Measurements from ENCODE around the gene PRR23E.

PRR23E gene

DNA sequence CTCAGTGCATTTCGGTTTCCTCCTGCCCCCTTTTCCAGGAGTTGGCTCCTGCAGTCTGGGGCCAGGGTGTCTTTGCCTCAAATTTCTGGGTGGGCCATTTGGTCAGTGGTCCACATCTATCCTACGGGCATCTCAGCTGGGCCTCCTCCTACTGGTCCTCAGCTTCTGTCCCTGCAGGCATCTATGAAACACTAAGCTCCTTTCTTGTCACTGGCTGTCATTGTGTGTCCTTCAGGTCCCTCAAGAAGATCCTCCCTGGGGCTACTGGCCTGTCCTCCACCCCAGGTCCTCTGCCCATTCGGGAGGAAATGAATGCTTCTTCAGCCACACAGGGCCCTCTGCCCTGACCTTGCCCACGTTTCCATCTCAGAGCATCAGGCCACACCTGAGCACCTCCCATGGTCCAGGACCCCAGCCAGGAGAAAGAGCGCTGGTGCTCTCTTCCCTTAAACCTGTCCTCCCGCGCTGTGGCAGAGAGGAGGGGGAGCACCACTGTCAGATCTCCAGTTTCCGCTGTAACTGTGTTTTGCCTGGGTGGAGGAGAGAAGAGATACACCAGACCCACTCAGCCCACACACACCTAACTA is 1.8 kb downstream of the PRR23E start (continued):
- TF ChIP-seq, protein P1, sequence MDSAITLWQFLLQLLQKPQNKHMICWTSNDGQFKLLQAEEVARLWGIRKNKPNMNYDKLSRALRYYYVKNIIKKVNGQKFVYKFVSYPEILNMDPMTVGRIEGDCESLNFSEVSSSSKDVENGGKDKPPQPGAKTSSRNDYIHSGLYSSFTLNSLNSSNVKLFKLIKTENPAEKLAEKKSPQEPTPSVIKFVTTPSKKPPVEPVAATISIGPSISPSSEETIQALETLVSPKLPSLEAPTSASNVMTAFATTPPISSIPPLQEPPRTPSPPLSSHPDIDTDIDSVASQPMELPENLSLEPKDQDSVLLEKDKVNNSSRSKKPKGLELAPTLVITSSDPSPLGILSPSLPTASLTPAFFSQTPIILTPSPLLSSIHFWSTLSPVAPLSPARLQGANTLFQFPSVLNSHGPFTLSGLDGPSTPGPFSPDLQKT (IDR thresholded peaks at IDR 0.05; ENCODE audit: borderline replicate concordance, low read depth, low read length): no peak
- TF ChIP-seq ZNF791 (tag by site-specific recombination; IDR thresholded peaks at IDR 0.05): no peak
- no peak for TF ChIP-seq ZNF394 (tag by site-specific recombination; IDR thresholded peaks at IDR 0.05; ENCODE audit: borderline replicate concordance)
- TF ChIP-seq, protein P2, sequence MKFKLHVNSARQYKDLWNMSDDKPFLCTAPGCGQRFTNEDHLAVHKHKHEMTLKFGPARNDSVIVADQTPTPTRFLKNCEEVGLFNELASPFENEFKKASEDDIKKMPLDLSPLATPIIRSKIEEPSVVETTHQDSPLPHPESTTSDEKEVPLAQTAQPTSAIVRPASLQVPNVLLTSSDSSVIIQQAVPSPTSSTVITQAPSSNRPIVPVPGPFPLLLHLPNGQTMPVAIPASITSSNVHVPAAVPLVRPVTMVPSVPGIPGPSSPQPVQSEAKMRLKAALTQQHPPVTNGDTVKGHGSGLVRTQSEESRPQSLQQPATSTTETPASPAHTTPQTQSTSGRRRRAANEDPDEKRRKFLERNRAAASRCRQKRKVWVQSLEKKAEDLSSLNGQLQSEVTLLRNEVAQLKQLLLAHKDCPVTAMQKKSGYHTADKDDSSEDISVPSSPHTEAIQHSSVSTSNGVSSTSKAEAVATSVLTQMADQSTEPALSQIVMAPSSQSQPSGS (tag by site-specific recombination; IDR thresholded peaks at IDR 0.05; ENCODE audit: low read depth): no peak
- no peak for TF ChIP-seq ZNF610 (tag by site-specific recombination; IDR thresholded peaks at IDR 0.05; ENCODE audit: borderline replicate concordance)
- TF ChIP-seq ZFHX2 (tag by site-specific recombination; conservative IDR thresholded peaks at IDR 0.05): no peak

DNA sequence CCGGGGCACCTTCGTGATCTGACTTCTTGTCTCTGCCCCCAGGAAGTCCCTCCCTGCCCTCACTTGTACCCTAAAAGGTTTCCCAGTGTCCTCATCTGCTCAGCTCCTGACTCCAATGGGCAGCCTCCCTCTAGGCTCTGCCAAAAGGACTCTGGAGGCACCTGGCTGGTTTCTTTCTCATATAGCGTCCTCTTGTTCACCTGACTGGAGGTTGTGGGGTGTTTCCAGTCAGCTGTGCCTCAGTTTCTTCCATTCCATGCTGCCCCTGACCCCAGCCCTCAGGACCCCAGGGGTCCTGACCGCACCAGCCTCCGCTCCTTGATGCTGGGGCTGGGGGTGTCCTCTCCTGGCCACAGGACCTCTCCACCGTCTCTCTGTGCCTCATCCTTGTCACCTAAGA is 2.5 kb downstream of the PRR23E start:
- Histone ChIP-seq H3K36me3 (ENCODE audit: control insufficient read depth in 2 of 2, insufficient read depth in 1 of 2, low read length in 2 of 2) (no peaks in the 10 kb centered on the region), H3K4me1 (ENCODE audit: control insufficient read depth, insufficient read depth, low read length) (no peaks in the 10 kb centered on the region), H3K4me3 (ENCODE audit: low read depth, low read length) (no peak overlapping the region), H3K27ac (ENCODE audit: extremely low read depth, low read depth, low read length) (no peak overlapping the region), H3K9me3 (ENCODE audit: control insufficient read depth, insufficient read depth, low read depth, low read length) (no peaks in the 10 kb centered on the region)
- no peak for TF ChIP-seq ZNF248 (tag by site-specific recombination; IDR thresholded peaks at IDR 0.05)
- TF ChIP-seq, protein P3, sequence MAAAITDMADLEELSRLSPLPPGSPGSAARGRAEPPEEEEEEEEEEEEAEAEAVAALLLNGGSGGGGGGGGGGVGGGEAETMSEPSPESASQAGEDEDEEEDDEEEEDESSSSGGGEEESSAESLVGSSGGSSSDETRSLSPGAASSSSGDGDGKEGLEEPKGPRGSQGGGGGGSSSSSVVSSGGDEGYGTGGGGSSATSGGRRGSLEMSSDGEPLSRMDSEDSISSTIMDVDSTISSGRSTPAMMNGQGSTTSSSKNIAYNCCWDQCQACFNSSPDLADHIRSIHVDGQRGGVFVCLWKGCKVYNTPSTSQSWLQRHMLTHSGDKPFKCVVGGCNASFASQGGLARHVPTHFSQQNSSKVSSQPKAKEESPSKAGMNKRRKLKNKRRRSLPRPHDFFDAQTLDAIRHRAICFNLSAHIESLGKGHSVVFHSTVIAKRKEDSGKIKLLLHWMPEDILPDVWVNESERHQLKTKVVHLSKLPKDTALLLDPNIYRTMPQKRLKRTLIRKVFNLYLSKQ (tag by site-specific recombination; IDR thresholded peaks at IDR 0.05; ENCODE audit: borderline replicate concordance): no peak
- TF ChIP-seq GLI4 (tag by site-specific recombination; IDR thresholded peaks at IDR 0.05): no peak
- TF ChIP-seq KLF9 (tag by site-specific recombination; IDR thresholded peaks at IDR 0.05; ENCODE audit: low read depth): no peak
- TF ChIP-seq, protein P4, sequence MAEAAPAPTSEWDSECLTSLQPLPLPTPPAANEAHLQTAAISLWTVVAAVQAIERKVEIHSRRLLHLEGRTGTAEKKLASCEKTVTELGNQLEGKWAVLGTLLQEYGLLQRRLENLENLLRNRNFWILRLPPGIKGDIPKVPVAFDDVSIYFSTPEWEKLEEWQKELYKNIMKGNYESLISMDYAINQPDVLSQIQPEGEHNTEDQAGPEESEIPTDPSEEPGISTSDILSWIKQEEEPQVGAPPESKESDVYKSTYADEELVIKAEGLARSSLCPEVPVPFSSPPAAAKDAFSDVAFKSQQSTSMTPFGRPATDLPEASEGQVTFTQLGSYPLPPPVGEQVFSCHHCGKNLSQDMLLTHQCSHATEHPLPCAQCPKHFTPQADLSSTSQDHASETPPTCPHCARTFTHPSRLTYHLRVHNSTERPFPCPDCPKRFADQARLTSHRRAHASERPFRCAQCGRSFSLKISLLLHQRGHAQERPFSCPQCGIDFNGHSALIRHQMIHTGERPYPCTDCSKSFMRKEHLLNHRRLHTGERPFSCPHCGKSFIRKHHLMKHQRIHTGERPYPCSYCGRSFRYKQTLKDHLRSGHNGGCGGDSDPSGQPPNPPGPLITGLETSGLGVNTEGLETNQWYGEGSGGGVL (tag by site-specific recombination; IDR thresholded peaks at IDR 0.05): no peak
- no peak for TF ChIP-seq ZNF391 (tag by site-specific recombination; IDR thresholded peaks at IDR 0.05; ENCODE audit: borderline replicate concordance, low read depth)
- no peak for TF ChIP-seq BCL11A (tag by site-specific recombination; IDR thresholded peaks at IDR 0.05; ENCODE audit: low read depth)
- TF ChIP-seq ZNF302 (tag by site-specific recombination; IDR thresholded peaks at IDR 0.05; ENCODE audit: low read depth): no peak
- TF ChIP-seq, protein P5, sequence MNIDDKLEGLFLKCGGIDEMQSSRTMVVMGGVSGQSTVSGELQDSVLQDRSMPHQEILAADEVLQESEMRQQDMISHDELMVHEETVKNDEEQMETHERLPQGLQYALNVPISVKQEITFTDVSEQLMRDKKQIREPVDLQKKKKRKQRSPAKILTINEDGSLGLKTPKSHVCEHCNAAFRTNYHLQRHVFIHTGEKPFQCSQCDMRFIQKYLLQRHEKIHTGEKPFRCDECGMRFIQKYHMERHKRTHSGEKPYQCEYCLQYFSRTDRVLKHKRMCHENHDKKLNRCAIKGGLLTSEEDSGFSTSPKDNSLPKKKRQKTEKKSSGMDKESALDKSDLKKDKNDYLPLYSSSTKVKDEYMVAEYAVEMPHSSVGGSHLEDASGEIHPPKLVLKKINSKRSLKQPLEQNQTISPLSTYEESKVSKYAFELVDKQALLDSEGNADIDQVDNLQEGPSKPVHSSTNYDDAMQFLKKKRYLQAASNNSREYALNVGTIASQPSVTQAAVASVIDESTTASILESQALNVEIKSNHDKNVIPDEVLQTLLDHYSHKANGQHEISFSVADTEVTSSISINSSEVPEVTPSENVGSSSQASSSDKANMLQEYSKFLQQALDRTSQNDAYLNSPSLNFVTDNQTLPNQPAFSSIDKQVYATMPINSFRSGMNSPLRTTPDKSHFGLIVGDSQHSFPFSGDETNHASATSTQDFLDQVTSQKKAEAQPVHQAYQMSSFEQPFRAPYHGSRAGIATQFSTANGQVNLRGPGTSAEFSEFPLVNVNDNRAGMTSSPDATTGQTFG (tag by site-specific recombination; IDR thresholded peaks at IDR 0.05; ENCODE audit: borderline replicate concordance): no peak
- no peak for TF ChIP-seq ZFP37 (tag by site-specific recombination; IDR thresholded peaks at IDR 0.05)
- TF ChIP-seq, protein P6, sequence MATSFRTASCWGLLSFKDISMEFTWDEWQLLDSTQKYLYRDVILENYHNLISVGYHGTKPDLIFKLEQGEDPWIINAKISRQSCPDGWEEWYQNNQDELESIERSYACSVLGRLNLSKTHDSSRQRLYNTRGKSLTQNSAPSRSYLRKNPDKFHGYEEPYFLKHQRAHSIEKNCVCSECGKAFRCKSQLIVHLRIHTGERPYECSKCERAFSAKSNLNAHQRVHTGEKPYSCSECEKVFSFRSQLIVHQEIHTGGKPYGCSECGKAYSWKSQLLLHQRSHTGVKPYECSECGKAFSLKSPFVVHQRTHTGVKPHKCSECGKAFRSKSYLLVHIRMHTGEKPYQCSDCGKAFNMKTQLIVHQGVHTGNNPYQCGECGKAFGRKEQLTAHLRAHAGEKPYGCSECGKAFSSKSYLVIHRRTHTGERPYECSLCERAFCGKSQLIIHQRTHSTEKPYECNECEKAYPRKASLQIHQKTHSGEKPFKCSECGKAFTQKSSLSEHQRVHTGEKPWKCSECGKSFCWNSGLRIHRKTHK (tag by site-specific recombination; IDR thresholded peaks at IDR 0.05): no peak
- TF ChIP-seq, protein P7, sequence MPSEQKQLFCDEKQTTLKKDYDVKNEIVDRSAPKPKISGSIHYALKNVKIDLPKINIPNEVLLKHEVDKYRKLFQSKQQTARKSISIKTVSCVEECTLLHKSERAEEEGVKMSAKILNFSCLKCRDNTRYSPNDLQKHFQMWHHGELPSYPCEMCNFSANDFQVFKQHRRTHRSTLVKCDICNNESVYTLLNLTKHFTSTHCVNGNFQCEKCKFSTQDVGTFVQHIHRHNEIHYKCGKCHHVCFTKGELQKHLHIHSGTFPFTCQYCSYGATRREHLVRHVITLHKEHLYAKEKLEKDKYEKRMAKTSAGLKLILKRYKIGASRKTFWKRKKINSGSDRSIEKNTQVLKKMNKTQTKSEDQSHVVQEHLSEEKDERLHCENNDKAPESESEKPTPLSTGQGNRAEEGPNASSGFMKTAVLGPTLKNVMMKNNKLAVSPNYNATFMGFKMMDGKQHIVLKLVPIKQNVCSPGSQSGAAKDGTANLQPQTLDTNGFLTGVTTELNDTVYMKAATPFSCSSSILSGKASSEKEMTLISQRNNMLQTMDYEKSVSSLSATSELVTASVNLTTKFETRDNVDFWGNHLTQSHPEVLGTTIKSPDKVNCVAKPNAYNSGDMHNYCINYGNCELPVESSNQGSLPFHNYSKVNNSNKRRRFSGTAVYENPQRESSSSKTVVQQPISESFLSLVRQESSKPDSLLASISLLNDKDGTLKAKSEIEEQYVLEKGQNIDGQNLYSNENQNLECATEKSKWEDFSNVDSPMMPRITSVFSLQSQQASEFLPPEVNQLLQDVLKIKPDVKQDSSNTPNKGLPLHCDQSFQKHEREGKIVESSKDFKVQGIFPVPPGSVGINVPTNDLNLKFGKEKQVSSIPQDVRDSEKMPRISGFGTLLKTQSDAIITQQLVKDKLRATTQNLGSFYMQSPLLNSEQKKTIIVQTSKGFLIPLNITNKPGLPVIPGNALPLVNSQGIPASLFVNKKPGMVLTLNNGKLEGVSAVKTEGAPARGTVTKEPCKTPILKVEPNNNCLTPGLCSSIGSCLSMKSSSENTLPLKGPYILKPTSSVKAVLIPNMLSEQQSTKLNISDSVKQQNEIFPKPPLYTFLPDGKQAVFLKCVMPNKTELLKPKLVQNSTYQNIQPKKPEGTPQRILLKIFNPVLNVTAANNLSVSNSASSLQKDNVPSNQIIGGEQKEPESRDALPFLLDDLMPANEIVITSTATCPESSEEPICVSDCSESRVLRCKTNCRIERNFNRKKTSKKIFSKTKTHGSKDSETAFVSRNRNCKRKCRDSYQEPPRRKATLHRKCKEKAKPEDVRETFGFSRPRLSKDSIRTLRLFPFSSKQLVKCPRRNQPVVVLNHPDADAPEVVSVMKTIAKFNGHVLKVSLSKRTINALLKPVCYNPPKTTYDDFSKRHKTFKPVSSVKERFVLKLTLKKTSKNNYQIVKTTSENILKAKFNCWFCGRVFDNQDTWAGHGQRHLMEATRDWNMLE (tag by site-specific recombination; conservative IDR thresholded peaks at IDR 0.05; ENCODE audit: low read depth): no peak
- TF ChIP-seq FEZF1 (tag by site-specific recombination; IDR thresholded peaks at IDR 0.05): no peak
- no peak for TF ChIP-seq ZNF658 (tag by site-specific recombination; IDR thresholded peaks at IDR 0.05)
- TF ChIP-seq ZNF114 (tag by site-specific recombination; IDR thresholded peaks at IDR 0.05): no peak
- ChIA-PET CTCF (no interaction called here), POLR2A (no interaction called here)

All from HEK293 (cell line).